ENCODE data around the gene TMEM200C. TPM values are rescaled to one million over a fixed set of nuclear protein-coding genes. Genes with fewer than 3 reads are reported as not detected.

Gene TMEM200C
- total RNA-seq, 2 donors from 2014 or later = 0.12 to 0.53 TPM

DNA sequence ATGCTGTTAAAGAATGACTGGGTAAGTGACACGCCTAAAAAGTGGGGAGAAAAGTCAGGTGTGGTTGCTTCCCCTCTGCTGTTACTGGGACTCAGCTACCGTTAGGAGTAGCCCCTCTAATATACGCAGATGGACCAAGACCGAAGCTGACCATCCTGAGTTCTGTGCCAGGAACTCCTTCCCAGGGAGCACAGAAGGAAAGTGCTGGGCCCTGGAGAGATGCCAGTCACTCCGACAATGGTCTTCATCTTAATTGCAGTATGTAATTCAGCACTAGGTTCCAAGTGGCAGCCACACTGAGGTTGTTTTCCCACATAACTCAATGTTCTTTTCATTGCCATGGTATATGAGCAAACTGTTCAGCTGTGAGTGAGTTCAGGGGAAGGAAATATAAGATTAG, 19.6 kb upstream of the TMEM200C start:
- Histone ChIP-seq H3K9ac (ENCODE audit: low read depth in 2 of 2, low read length in 2 of 2) (no peak overlapping the region), H3K36me3 (no peaks in the 10 kb centered on the region), H3K27ac (no peak overlapping the region), H3K27me3 (no peaks in the 10 kb centered on the region), H3K9me3 (no peaks in the 10 kb centered on the region), H3K4me1 (no peaks in the 10 kb centered on the region), H3K4me3 (no peak overlapping the region)
- no peak for DNase-seq
- TF ChIP-seq CTCF (IDR thresholded peaks at IDR 0.05) = no peak
- intact Hi-C loops (cut with DNase I) = no loop called here

- Histone ChIP-seq H3K4me3 (no peak overlapping the region), H3K27me3 (no peaks in the 10 kb centered on the region), H3K36me3 (no peaks in the 10 kb centered on the region), H3K9ac (ENCODE audit: low read depth in 2 of 2, low read length in 2 of 2) (no peak overlapping the region), H3K9me3 (no peaks in the 10 kb centered on the region), H3K27ac (no peak overlapping the region), H3K4me1 (no peaks in the 10 kb centered on the region)
- intact Hi-C loops (cut with DNase I) = no loop called here
- no peak for DNase-seq
- no peak for TF ChIP-seq CTCF (IDR thresholded peaks at IDR 0.05)
These were observed 18.7 kb upstream of the TMEM200C start for GRCh38 chr18:5914016-5914415.

GRCh38 chr18:5912566-5912965, 17.2 kb upstream of the TMEM200C start:
- DNase-seq = no peak
- Histone ChIP-seq H3K9me3 (no peaks in the 10 kb centered on the region), H3K27ac (no peak overlapping the region), H3K4me1 (no peaks in the 10 kb centered on the region), H3K27me3 (no peaks in the 10 kb centered on the region), H3K36me3 (no peaks in the 10 kb centered on the region), H3K4me3 (no peak overlapping the region), H3K9ac (ENCODE audit: low read depth in 2 of 2, low read length in 2 of 2) (no peak overlapping the region)
- TF ChIP-seq CTCF (IDR thresholded peaks at IDR 0.05) = no peak
- intact Hi-C loops (cut with DNase I) = no loop called here

- no peaks in the 10 kb centered on the region for H3K9me3 ChIP-seq
- no peak for TF ChIP-seq CTCF (IDR thresholded peaks at IDR 0.05)
- no peak for DNase-seq
- no peaks in the 10 kb centered on the region for H3K27me3 ChIP-seq
- no peak overlapping the region for H3K4me3 ChIP-seq
- intact Hi-C loops (cut with DNase I) = no loop called here
- no peak overlapping the region for H3K9ac ChIP-seq (ENCODE audit: low read depth in 2 of 2, low read length in 2 of 2)
- H3K4me1 ChIP-seq = no peaks in the 10 kb centered on the region
- no peak overlapping the region for H3K27ac ChIP-seq
- H3K36me3 ChIP-seq = no peaks in the 10 kb centered on the region
These were observed 13.8 kb upstream of the TMEM200C start for GRCh38 chr18:5909125-5909524.

GRCh38 chr18:5903386-5903785, 8.1 kb upstream of the TMEM200C start:
- no peak overlapping the region for H3K9ac ChIP-seq (ENCODE audit: low read depth in 2 of 2, low read length in 2 of 2)
- H3K27me3 ChIP-seq = peaks cover 5% of the 10 kb centered on the region
- no peak for DNase-seq
- intact Hi-C loops (cut with DNase I) = no loop called here
- no peaks in the 10 kb centered on the region for H3K9me3 ChIP-seq
- no peak overlapping the region for H3K27ac ChIP-seq
- H3K4me3 ChIP-seq = no peak overlapping the region
- TF ChIP-seq CTCF (IDR thresholded peaks at IDR 0.05) = no peak
- H3K36me3 ChIP-seq = no peaks in the 10 kb centered on the region
- no peaks in the 10 kb centered on the region for H3K4me1 ChIP-seq

GRCh38 chr18:5900262-5900661, 4.9 kb upstream of the TMEM200C start:
- Histone ChIP-seq H3K4me3 (no peak overlapping the region), H3K36me3 (no peaks in the 10 kb centered on the region), H3K27ac (no peak overlapping the region), H3K27me3 (peaks cover 25% of the 10 kb centered on the region), H3K4me1 (no peaks in the 10 kb centered on the region), H3K9me3 (no peaks in the 10 kb centered on the region), H3K9ac (ENCODE audit: low read depth in 2 of 2, low read length in 2 of 2) (no peak overlapping the region)
- intact Hi-C loops (cut with DNase I) = no loop called here
- DNase-seq = no peak
- TF ChIP-seq CTCF (IDR thresholded peaks at IDR 0.05) = no peak
